GM21367 (cell line): ENCODE measurements around the gene RLBP1.

Experiments used
- ATAC-seq: cut with Tn5 transposase; IDR thresholded peaks from one replicate; pipeline ENCODE4 v1.9.1; 2021; ENCODE audit not compliant: unreplicated experiment

RLBP1 gene

DNA sequence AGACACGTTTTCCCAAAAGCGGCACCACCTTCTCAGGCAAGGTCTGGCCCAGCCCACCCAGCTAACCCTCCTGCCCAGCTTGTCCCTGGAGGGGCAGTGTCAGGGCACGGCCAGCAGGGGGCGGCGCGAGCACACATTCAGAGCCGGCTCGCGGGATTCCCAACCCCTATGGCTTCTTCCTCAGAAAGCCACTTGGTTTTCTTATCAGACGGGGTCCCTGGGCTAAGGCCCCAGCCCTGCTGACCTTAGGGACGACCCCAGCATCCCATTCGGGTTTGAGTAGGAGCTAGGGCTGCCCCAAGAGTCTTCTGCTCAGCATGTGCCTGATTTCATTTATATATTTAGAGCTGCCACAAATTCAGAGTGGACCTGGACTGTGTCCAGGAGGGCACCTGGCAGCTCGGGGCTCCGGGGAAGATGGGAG lies 14.5 kb downstream of the RLBP1 start:
- peak; percentile 77 for ATAC-seq

GRCh38 chr15:89205991-89206585 lies 15.3 kb downstream of the RLBP1 start:
- ATAC-seq = no peak

- ATAC-seq = no peak
These were observed 17.6 kb downstream of the RLBP1 start for GRCh38 chr15:89203705-89204273.

GRCh38 chr15:89201465-89202005 lies 19.8 kb downstream of the RLBP1 start:
- no peak for ATAC-seq

DNA sequence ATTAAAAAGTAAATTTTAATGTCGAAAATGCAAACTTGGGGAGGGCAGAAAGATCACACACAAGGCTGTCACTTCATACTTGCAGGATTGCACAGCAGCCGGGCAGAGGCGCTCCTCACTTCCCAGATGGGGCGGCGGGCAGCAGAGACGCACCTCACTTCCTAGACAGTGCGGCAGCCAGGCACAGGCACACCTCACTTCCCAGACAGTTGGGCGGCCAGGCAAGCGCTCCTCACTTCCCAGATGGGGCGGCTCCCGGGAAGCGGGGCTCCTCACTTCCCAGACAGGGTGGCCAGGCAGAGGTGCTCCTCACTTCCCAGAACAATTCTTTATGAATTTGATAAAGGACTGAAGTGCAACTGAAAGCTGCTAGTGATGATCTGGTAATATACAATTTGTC lies 21.2 kb downstream of the RLBP1 start:
- no peak for ATAC-seq

GRCh38 chr15:89199746-89200145 lies 21.6 kb downstream of the RLBP1 start:
- no peak for ATAC-seq

GRCh38 chr15:89198934-89199333 lies 22.4 kb downstream of the RLBP1 start:
- no peak for ATAC-seq

GRCh38 chr15:89198196-89198595 lies 23.2 kb downstream of the RLBP1 start:
- no peak for ATAC-seq

DNA sequence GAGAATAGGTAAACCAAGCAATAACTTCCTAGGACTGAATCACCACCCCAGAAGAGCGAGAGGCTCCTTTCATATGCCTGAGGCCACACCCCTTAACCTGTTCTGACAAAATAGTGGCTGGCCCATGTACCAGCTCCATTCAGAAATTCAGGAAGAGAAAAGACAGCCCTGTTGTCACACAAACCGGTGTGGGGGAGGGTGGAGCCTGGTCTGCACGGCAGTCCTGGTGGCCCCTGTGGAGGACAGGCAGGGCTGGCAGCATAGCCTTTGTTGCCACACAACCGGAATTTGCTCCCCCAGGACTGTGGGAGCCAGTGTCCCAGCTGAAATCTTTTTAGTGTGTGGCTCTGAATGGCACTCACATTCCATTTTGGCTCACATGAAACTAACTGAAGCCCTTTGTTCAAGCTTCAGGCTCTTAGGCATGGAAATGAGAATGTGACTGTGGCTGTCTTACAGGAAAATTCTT lies 23.8 kb downstream of the RLBP1 start:
- no peak for ATAC-seq

DNA sequence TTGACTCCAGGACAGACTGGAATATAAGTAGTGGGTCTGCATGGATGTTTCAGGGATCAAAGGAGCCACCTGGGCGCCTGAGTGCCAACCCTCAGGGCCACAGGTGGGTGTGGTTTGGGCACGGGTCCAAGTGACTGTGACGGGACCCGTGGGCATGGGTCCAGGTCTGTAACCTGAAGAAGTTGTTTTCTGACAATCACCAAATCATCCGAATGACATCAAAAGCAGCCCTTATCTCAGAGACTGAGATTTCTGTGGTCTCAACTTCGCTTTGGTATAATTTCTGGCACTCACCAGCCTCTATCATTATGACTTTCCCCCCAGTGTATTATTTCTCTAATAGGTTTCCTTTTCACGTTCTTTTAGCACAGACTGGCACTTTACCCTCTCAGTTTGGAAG lies 24.4 kb downstream of the RLBP1 start:
- no peak for ATAC-seq

- no peak for ATAC-seq
These were observed 25.1 kb downstream of the RLBP1 start for GRCh38 chr15:89196241-89196640.

GRCh38 chr15:89195836-89196235 lies 25.5 kb downstream of the RLBP1 start:
- no peak for ATAC-seq

GRCh38 chr15:89194608-89195007 lies 26.8 kb downstream of the RLBP1 start:
- no peak for ATAC-seq

- ATAC-seq = no peak
These were observed 28.6 kb downstream of the RLBP1 start for GRCh38 chr15:89192766-89193165.

GRCh38 chr15:89192136-89192535 lies 29.2 kb downstream of the RLBP1 start:
- ATAC-seq = no peak

- ATAC-seq = no peak
These were observed 33.3 kb downstream of the RLBP1 start for GRCh38 chr15:89187986-89188514.

- no peak for ATAC-seq
These were observed 33.9 kb downstream of the RLBP1 start for GRCh38 chr15:89187301-89187985.

DNA sequence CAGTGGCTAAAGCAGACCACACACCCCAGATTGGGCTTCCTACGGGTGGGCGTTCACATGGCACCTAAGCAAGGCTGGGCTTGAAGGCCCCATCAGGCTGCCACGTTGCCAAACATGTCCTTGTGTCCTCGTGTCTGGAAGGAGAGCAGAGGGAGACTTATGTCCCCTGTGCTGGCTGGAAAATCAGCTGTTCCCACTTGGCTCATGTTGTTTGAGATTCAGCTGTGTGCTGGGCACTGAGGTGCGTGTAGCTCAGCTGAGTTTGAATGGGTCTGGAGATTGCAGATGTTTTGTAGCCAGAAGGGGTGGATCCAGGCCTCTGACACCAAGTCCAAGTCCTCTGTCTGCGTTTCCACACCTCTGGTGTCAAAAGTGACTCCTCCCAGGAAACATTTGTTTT lies 34.6 kb downstream of the RLBP1 start:
- ATAC-seq = no peak

DNA sequence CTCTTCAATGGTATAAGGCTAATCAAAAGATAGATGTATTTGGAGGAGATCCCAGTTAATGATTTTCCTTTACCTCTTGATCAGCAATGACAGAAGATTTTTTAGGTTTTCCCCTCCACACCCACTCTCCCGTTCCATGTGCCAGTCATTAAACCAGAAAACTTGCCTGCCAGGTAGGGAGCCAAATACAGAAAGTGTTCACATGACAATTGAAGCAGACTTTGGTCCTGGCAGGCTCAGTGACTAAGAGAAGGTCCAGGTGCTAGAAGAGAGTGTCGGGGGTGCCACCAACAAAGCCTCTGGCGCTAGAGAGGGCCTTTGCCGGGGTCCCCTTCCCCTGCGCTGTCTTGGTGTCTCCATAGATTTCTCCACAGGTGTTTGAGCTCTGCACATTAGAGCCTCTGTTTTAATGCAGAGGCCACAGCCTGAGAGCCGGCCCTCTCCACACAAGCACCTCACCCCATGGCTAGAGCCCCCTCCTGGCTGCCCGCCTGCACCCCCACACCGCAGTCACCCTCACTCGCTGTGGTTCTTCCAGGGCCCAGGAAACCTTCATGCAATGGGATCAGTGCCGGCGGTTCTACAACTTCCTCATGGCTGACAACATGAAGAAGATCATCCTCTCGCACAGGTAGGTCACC lies 36.4 kb downstream of the RLBP1 start:
- ATAC-seq = no peak

- ATAC-seq = no peak
These were observed 37.0 kb downstream of the RLBP1 start for GRCh38 chr15:89184357-89184756.
